ENCODE measurements around the gene STAT1.

- no peak for TF ChIP-seq POLR2AphosphoS5 (IDR thresholded peaks at IDR 0.05; ENCODE audit: borderline replicate concordance, low read depth, low read length)
- no peak for TF ChIP-seq EZH2 (IDR thresholded peaks at IDR 0.05)
Observed at GRCh38 chr2:190973726-190974628, 40.0 kb downstream of the STAT1 start.
